ENCODE measurements around the gene STIL. TPM values are rescaled to one million over a fixed set of nuclear protein-coding genes. Genes with fewer than 3 reads are reported as not detected.

The STIL gene
- polyA plus RNA-seq, 1 donor (not counting 4 experiments of a cell fraction or from before 2014, with no cell fraction given) = 10.5 TPM

DNA sequence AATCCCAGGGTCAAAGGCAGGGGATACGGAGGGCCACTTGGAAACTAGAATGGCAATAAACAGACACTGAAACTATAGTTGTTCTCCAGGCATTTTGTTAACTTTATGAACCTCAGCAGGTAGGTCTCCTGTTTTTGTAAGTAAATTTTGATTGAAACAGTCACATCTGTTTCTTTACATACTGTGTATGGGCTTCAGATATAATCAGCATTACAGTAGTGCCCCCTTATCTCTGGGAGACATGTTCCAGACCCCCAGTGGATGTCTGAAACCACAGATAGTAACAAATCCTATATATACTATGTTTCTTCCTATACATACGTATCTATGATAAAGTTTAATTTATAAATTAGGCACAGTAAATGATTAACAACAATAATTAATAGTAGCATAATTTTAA, 11.5 kb downstream of the STIL start:
- dilution Hi-C loops (cut with MboI; ENCODE audit: extremely low pct_ligation_motif_present, low sequenced_read_pairs) = no loop called here
- peaks cover 3 to 23% of the 10 kb centered on the region in 2 experiments for H3K36me3 ChIP-seq (ENCODE audit: control insufficient read depth in 2 of 2, extremely low read depth in 1 of 2, insufficient read depth in 2 of 2, low read length in 2 of 2)
- FAIRE-seq = no peak

DNA sequence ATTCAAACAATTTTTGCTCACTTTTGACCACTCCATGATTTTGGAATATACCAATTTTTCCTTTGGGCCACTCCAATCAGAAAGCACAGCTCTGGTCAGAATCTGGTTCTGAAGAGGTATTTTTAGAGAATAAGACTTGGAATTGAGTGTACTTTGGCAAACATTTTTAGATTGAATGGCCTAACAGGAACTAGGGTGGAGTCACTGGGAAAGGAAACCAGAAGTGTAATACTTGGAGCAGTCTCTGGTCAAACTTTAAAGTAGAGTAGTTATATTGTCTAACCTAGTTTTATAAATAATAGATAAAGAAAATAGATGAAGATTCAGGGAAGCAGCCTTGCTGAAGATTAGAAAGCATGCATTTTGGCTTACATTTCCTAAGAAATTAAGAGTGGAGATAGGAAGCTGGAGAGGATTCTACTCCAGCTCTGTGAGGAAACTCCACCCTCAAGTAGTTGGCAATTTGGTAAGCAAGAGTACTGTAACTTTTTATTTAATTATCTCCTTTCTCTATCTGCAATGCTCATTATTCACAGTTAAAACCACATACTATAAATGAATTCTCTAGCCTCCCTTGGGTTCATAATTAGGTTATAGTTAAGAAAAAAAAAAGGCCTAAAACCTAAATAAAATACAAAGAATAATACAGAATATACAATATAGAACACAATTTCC, 15.8 kb downstream of the STIL start:
- H3K27ac ChIP-seq (ENCODE audit: control insufficient read depth, insufficient read depth, low read length) = no peak overlapping the region
- H3K9me1 ChIP-seq (ENCODE audit: control insufficient read depth, extremely low read depth, insufficient read depth, low read length) = no peaks in the 10 kb centered on the region
- H3K9me3 ChIP-seq (ENCODE audit: control insufficient read depth, low read depth, low read length) = no peaks in the 10 kb centered on the region
- TF ChIP-seq EZH2 (IDR thresholded peaks at IDR 0.05; ENCODE audit: low read length) = no peak
- TF ChIP-seq, protein P1, sequence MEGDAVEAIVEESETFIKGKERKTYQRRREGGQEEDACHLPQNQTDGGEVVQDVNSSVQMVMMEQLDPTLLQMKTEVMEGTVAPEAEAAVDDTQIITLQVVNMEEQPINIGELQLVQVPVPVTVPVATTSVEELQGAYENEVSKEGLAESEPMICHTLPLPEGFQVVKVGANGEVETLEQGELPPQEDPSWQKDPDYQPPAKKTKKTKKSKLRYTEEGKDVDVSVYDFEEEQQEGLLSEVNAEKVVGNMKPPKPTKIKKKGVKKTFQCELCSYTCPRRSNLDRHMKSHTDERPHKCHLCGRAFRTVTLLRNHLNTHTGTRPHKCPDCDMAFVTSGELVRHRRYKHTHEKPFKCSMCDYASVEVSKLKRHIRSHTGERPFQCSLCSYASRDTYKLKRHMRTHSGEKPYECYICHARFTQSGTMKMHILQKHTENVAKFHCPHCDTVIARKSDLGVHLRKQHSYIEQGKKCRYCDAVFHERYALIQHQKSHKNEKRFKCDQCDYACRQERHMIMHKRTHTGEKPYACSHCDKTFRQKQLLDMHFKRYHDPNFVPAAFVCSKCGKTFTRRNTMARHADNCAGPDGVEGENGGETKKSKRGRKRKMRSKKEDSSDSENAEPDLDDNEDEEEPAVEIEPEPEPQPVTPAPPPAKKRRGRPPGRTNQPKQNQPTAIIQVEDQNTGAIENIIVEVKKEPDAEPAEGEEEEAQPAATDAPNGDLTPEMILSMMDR (optimal IDR thresholded peaks at IDR 0.05 in 1 of 3, IDR thresholded peaks at IDR 0.05 in 1 of 3, conservative IDR thresholded peaks at IDR 0.05 in 1 of 3; ENCODE audit: extremely low read depth in 1 of 3, insufficient read depth in 2 of 3, low read length in 3 of 3) = no peak
- H3K4me2 ChIP-seq (ENCODE audit: control insufficient read depth, extremely low read depth, insufficient read depth, low read depth, low read length) = no peak overlapping the region
- no peaks in the 10 kb centered on the region for H3K27me3 ChIP-seq (ENCODE audit: control insufficient read depth, extremely low read depth, insufficient read depth, low read length)
- H2AFZ ChIP-seq (ENCODE audit: control insufficient read depth, low read length) = no peak overlapping the region
- no peaks in the 10 kb centered on the region for H4K20me1 ChIP-seq (ENCODE audit: control insufficient read depth, extremely low read depth, insufficient read depth, low read length)
- FAIRE-seq = no peak
- H3K4me3 ChIP-seq (ENCODE audit: control insufficient read depth in 2 of 3, extremely low read depth in 1 of 3, insufficient read depth in 2 of 3, low read depth in 1 of 3, low read length in 3 of 3) = no peak overlapping the region
- H3K79me2 ChIP-seq (ENCODE audit: control insufficient read depth, insufficient read depth, low read length) = no peaks in the 10 kb centered on the region
- no peaks in the 10 kb centered on the region for H3K4me1 ChIP-seq (ENCODE audit: control insufficient read depth, extremely low read depth, insufficient read depth, low read length)
- DNase-seq (ENCODE audit: low read depth, low spot score) = no peak
- dilution Hi-C loops (cut with MboI; ENCODE audit: extremely low pct_ligation_motif_present, low sequenced_read_pairs) = no loop called here
- H3K9ac ChIP-seq (ENCODE audit: control insufficient read depth, extremely low read depth, insufficient read depth, low read length) = no peak overlapping the region
- H3K36me3 ChIP-seq (ENCODE audit: control insufficient read depth in 2 of 2, extremely low read depth in 1 of 2, insufficient read depth in 2 of 2, low read length in 2 of 2) = peaks cover 3 to 20% of the 10 kb centered on the region in 2 experiments

More for the DNA sequence above, 11.5 kb downstream of the STIL start:
- Histone ChIP-seq H3K4me2 (ENCODE audit: control insufficient read depth, extremely low read depth, insufficient read depth, low read depth, low read length) (no peak overlapping the region), H3K4me1 (ENCODE audit: control insufficient read depth, extremely low read depth, insufficient read depth, low read length) (no peaks in the 10 kb centered on the region), H3K9ac (ENCODE audit: control insufficient read depth, extremely low read depth, insufficient read depth, low read length) (no peak overlapping the region), H3K9me3 (ENCODE audit: control insufficient read depth, low read depth, low read length) (no peaks in the 10 kb centered on the region), H3K79me2 (ENCODE audit: control insufficient read depth, insufficient read depth, low read length) (no peaks in the 10 kb centered on the region), H2AFZ (ENCODE audit: control insufficient read depth, low read length) (no peak overlapping the region), H3K9me1 (ENCODE audit: control insufficient read depth, extremely low read depth, insufficient read depth, low read length) (no peaks in the 10 kb centered on the region), H3K27ac (ENCODE audit: control insufficient read depth, insufficient read depth, low read length) (no peak overlapping the region), H4K20me1 (ENCODE audit: control insufficient read depth, extremely low read depth, insufficient read depth, low read length) (no peaks in the 10 kb centered on the region), H3K27me3 (ENCODE audit: control insufficient read depth, extremely low read depth, insufficient read depth, low read length) (no peaks in the 10 kb centered on the region), H3K4me3 (ENCODE audit: control insufficient read depth in 2 of 3, extremely low read depth in 1 of 3, insufficient read depth in 2 of 3, low read depth in 1 of 3, low read length in 3 of 3) (no peak overlapping the region)
- TF ChIP-seq, protein P1 (optimal IDR thresholded peaks at IDR 0.05 in 1 of 3, IDR thresholded peaks at IDR 0.05 in 1 of 3, conservative IDR thresholded peaks at IDR 0.05 in 1 of 3; ENCODE audit: extremely low read depth in 1 of 3, insufficient read depth in 2 of 3, low read length in 3 of 3) = no peak
- no peak for DNase-seq (ENCODE audit: low read depth, low spot score)

All from keratinocyte (primary cell).